ENCODE results near the gene CP.

The CP gene

GRCh38 chr3:149252272-149252671, 30.6 kb upstream of the CP start:
- no peak for TF ChIP-seq CTCF (IDR thresholded peaks at IDR 0.05)

GRCh38 chr3:149251186-149251585, 29.6 kb upstream of the CP start:
- TF ChIP-seq CTCF (IDR thresholded peaks at IDR 0.05): no peak

- no peak for TF ChIP-seq CTCF (IDR thresholded peaks at IDR 0.05)
Observed at GRCh38 chr3:149247929-149248691, 26.5 kb upstream of the CP start.

- TF ChIP-seq CTCF (IDR thresholded peaks at IDR 0.05): no peak
Observed at GRCh38 chr3:149247008-149247710, 25.5 kb upstream of the CP start.

- TF ChIP-seq CTCF (IDR thresholded peaks at IDR 0.05): no peak
Observed at GRCh38 chr3:149245738-149246451, 24.3 kb upstream of the CP start.

- no peak for TF ChIP-seq CTCF (IDR thresholded peaks at IDR 0.05)
Observed at GRCh38 chr3:149243540-149243939, 21.9 kb upstream of the CP start.

GRCh38 chr3:149239357-149239936, 17.8 kb upstream of the CP start:
- no peak for TF ChIP-seq CTCF (IDR thresholded peaks at IDR 0.05)
